HCT116 (cell line): ENCODE data around the gene NALCN. TPM values are rescaled to one million over a fixed set of nuclear protein-coding genes. Genes with fewer than 3 reads are reported as not detected.
A peak's percentile ranks its signal among the peaks of the same experiment; 100 is the strongest.

Experiments
- ATAC-seq: fragments of 200-7000 bp; cut with Tn5 transposase; 2 replicates; pipeline ENCODE4 v1.9.1; 2020; ENCODE audit warnings: mild to moderate bottlenecking, moderate library complexity
- BruUV-seq: library from RNA; stranded (reverse); fragments of 400-500 nt; replicated peaks from 2 replicates; lab custom pipeline; 2021; lab: Mats Ljungman, UMichigan
- CTCF ChIA-PET: fragments of 300-600 bp; sonication (Branson Sonifier 250); formaldehyde crosslinking; loops from one replicate; lab custom pipeline; 2021; ENCODE audit warnings: antibody characterized with exemption; lab: Charles Lee
- POLR2A ChIA-PET: fragments of 300-600, 350-600 bp; sonication (Branson Sonifier 250); formaldehyde crosslinking; loops from one replicate; lab custom pipeline; 2021; ENCODE audit warnings: antibody characterized with exemption; lab: Charles Lee
- RAD21 ChIA-PET, 2 experiments: fragments of 300-600 bp; sonication (Branson Sonifier 250); formaldehyde crosslinking; loops; one replicate each; lab custom pipeline; 2023; ENCODE audit warnings: low total read pairs in 2 of 2; ENCODE audit not compliant: uncharacterized antibody in 2 of 2, unreplicated experiment in 2 of 2, low non-redundant PET in 1 of 2; lab: Charles Lee
- DNase-seq: peaks from one replicate; pipeline ENCODE4 v3.0.0-alpha.2; 2010; ENCODE audit warnings: low read depth, low spot score
- H2AFZ ChIP-seq: fragments of 200-600 bp; shearing (Covaris generic), sonication (generic); 2 replicates; pipeline ENCODE4 v1.6.1; 2017; ENCODE audit warnings: low read depth, mixed run types, mixed read lengths, antibody characterized with exemption, low read length; ENCODE audit not compliant: poor library complexity, severe bottlenecking
- H3K27ac ChIP-seq: 2 replicates; pipeline ENCODE4 v1.5.1; 2012; ENCODE audit warnings: low read depth, low read length
- H3K27me3 ChIP-seq: fragments of 200-600 bp; sonication (generic); 2 replicates; pipeline ENCODE4 v1.6.1; 2016; ENCODE audit warnings: mixed run types, low read length, mixed read lengths; ENCODE audit not compliant: insufficient read depth
- H3K36me3 ChIP-seq, 2 experiments: fragments of 200-500 bp in 1 of 2; fragments of 200-600 bp in 1 of 2; sonication (Bioruptor generic) in 1 of 2; sonication (generic) in 1 of 2; 2 replicates each; pipeline versions ENCODE4 v1.5.1 to v1.6.1; 2014 to 2016; ENCODE audit warnings: low read length in 2 of 2, inconsistent platforms in 1 of 2, mixed read lengths in 1 of 2, mixed run types in 1 of 2; ENCODE audit not compliant: insufficient read depth in 2 of 2, control insufficient read depth in 1 of 2
- H3K4me1 ChIP-seq, 2 experiments: fragments of 200-600 bp in 1 of 2; sonication (generic) in 1 of 2; 2 replicates each; pipeline versions ENCODE4 v1.5.1 to v1.6.1; 2012 to 2017; ENCODE audit warnings: low read length in 2 of 2, inconsistent platforms in 1 of 2, mild to moderate bottlenecking in 1 of 2, mixed read lengths in 1 of 2, mixed run types in 1 of 2, moderate library complexity in 1 of 2; ENCODE audit not compliant: insufficient read depth in 2 of 2, control insufficient read depth in 1 of 2
- H3K4me2 ChIP-seq: fragments of 200-600 bp; sonication (generic); 2 replicates; pipeline ENCODE4 v1.6.1; 2017; ENCODE audit warnings: mixed run types, low read length, mixed read lengths
- H3K4me3 ChIP-seq, 2 experiments: fragments of 200-600 bp in 1 of 2; sonication (generic) in 1 of 2; replicated peaks in 1 of 2; 2 replicates each; pipeline ENCODE4 v1.5.1; 2011 to 2016; ENCODE audit warnings: low read length in 2 of 2, control low read depth in 1 of 2, low read depth in 1 of 2, mild to moderate bottlenecking in 1 of 2, mixed read lengths in 1 of 2, mixed run types in 1 of 2
- H3K79me2 ChIP-seq: fragments of 200-600 bp; sonication (generic); 2 replicates; pipeline ENCODE4 v1.6.1; 2017; ENCODE audit warnings: mild to moderate bottlenecking, mixed run types, low read length, moderate library complexity, mixed read lengths; ENCODE audit not compliant: insufficient read depth
- H3K9ac ChIP-seq: fragments of 200-600 bp; sonication (generic); 2 replicates; pipeline ENCODE4 v1.6.1; 2016; ENCODE audit warnings: low read length, mixed read lengths
- H3K9me2 ChIP-seq: fragments of 200-600 bp; sonication (generic), shearing (Covaris generic); 2 replicates; pipeline ENCODE4 v1.6.1; 2017; ENCODE audit warnings: mixed run types, mild to moderate bottlenecking, moderate library complexity; ENCODE audit not compliant: insufficient read depth
- H3K9me3 ChIP-seq, 2 experiments: fragments of 200-500 bp in 1 of 2; fragments of 200-600 bp in 1 of 2; sonication (Bioruptor generic) in 1 of 2; sonication (generic) in 1 of 2; 2 replicates each; pipeline ENCODE4 v1.6.1; 2014 to 2017; ENCODE audit warnings: low read length in 2 of 2, mixed read lengths in 2 of 2, inconsistent platforms in 1 of 2, low read depth in 1 of 2, mild to moderate bottlenecking in 1 of 2, mixed run types in 1 of 2, moderate library complexity in 1 of 2; ENCODE audit not compliant: control insufficient read depth in 1 of 2, insufficient read depth in 1 of 2
- H4K20me1 ChIP-seq: fragments of 200-600 bp; sonication (generic), shearing (Covaris generic); 2 replicates; pipeline ENCODE4 v1.6.1; 2017; ENCODE audit warnings: mixed run types, mild to moderate bottlenecking, moderate library complexity; ENCODE audit not compliant: insufficient read depth
- CEBPB ChIP-seq: IDR thresholded peaks from 2 replicates; pipeline ENCODE4 v1.6.1; 2012; ENCODE audit warnings: low read depth
- CTCF ChIP-seq, 3 experiments: fragments of 200-600 bp in 1 of 3; sonication (generic) in 1 of 3; IDR thresholded peaks in 2 of 3; conservative IDR thresholded peaks in 1 of 3; 2 replicates each; pipeline ENCODE4 v1.5.1; 2012 to 2017; ENCODE audit warnings: low read depth in 2 of 3, low read length in 2 of 3, antibody characterized with exemption in 1 of 3, borderline replicate concordance in 1 of 3, control low read depth in 1 of 3, mild to moderate bottlenecking in 1 of 3, mixed read lengths in 1 of 3, mixed run types in 1 of 3, moderate library complexity in 1 of 3; ENCODE audit not compliant: insufficient read depth in 1 of 3
- FOSL1 ChIP-seq: IDR thresholded peaks from 2 replicates; pipeline ENCODE4 v1.6.1; 2012; ENCODE audit warnings: low read depth
- POLR2AphosphoS5 ChIP-seq: IDR thresholded peaks from 2 replicates; pipeline ENCODE4 v1.6.1; 2011; ENCODE audit warnings: mild to moderate bottlenecking, low read depth, low read length, moderate library complexity
- RAD21 ChIP-seq: IDR thresholded peaks from 2 replicates; pipeline ENCODE4 v1.6.1; 2012; ENCODE audit warnings: low read depth, mild to moderate bottlenecking
- SP1 ChIP-seq: IDR thresholded peaks from 2 replicates; pipeline ENCODE4 v1.6.1; 2012; ENCODE audit warnings: low read depth
- ZBTB33 ChIP-seq: IDR thresholded peaks from 2 replicates; pipeline ENCODE4 v1.6.1; 2011; ENCODE audit warnings: mild to moderate bottlenecking, low read length, moderate library complexity; ENCODE audit not compliant: insufficient replicate concordance; ENCODE audit errors: extremely low read depth
- intact Hi-C: fragments of 100-400 bp; cut with micrococcal nuclease; formaldehyde crosslinking; loops from 2 replicates; pipeline ENCODE4 v1.10.0; 2022
- total RNA-seq: library from RNA; stranded (reverse); gene quantifications from one replicate; pipeline ENCODE4 v1.2.1, GENCODE V29; 2021; ENCODE audit not compliant: unreplicated experiment

The NALCN gene
- total RNA-seq, 1 experiment from 2014 or later = not detected

DNA sequence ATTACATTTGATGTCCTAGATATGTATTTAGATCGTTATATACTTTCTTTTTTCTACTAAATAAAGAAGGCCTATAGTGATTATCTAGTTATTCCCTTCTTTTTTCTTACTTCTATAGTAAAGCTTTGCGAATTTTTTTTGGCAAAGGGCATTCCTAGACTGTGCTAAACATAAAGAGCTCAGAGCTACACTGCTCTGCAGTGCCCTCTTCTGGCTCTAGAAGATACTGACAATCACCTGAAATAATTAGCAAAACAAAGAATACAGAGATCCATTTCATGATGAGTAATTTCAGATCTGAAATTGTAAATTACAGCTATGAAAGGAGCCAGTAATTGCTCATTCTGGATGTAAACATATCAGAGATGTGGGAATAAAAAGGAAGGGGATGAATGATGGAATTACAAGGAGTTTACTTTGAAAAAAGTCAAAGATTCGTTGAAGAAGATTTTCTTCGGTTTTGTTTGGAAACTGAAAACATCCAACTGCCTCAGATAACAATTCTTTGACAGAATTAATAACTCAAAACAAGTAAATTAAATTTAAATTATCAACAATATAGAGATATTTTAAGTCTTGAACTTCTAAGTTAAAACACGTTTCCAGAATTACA lies 288.5 kb downstream of the NALCN start:
- CTCF ChIA-PET = interaction anchor here (0.7 to 2.4 kb wide), 13 partner anchors 10 to 1472 kb away, joined by 3 to 16 read pairs (median 4); partner anchors contain the start of gene TMTC4
- H3K27ac ChIP-seq = no peak overlapping the region
- H3K36me3 ChIP-seq = no peaks in the 10 kb centered on the region
- POLR2A ChIA-PET = no interaction called here
- H3K27me3 ChIP-seq = no peaks in the 10 kb centered on the region
- no peak overlapping the region for H3K4me3 ChIP-seq
- intact Hi-C loops = loop anchor here (1.0 to 5.0 kb wide), 4 partner anchors 406 to 1471 kb away; no protein-coding TSS in a partner anchor
- H4K20me1 ChIP-seq = no peaks in the 10 kb centered on the region
- no peak overlapping the region for H3K9ac ChIP-seq
- TF ChIP-seq SP1 (no peak), ZBTB33 (no peak), POLR2AphosphoS5 (no peak), CEBPB (no peak), RAD21 (peak; percentile 60), FOSL1 (no peak), CTCF (IDR thresholded peaks at IDR 0.05 in 2 of 3, conservative IDR thresholded peaks at IDR 0.05 in 1 of 3; ENCODE audit: borderline replicate concordance in 1 of 3, insufficient read depth in 1 of 3, low read depth in 2 of 3, low read length in 2 of 3) (peak; percentile 45 to 74 (median 62); a peak in 5 of 6 replicates)
- H3K4me1 ChIP-seq = no peaks in the 10 kb centered on the region
- no peak overlapping the region for H2AFZ ChIP-seq
- H3K9me3 ChIP-seq = no peaks in the 10 kb centered on the region
- peak; percentile 80 for ATAC-seq
- H3K9me2 ChIP-seq = no peaks in the 10 kb centered on the region
- RAD21 ChIA-PET = interaction anchor here in 1 of 2 experiments (1.3 kb wide), 1 partner anchor 555 kb away, joined by 3 read pairs; no protein-coding TSS in a partner anchor
- BruUV-seq = no TSS peak
- H3K4me2 ChIP-seq = no peak overlapping the region
- peak; percentile 21 for DNase-seq
- no peaks in the 10 kb centered on the region for H3K79me2 ChIP-seq
